ENCODE measurements around the gene AXDND1. TPM values are rescaled to one million over a fixed set of nuclear protein-coding genes. Genes with fewer than 3 reads are reported as not detected.

Gene AXDND1
- total and polyA plus RNA-seq, 2 experiments from 2014 or later, result not detected

DNA sequence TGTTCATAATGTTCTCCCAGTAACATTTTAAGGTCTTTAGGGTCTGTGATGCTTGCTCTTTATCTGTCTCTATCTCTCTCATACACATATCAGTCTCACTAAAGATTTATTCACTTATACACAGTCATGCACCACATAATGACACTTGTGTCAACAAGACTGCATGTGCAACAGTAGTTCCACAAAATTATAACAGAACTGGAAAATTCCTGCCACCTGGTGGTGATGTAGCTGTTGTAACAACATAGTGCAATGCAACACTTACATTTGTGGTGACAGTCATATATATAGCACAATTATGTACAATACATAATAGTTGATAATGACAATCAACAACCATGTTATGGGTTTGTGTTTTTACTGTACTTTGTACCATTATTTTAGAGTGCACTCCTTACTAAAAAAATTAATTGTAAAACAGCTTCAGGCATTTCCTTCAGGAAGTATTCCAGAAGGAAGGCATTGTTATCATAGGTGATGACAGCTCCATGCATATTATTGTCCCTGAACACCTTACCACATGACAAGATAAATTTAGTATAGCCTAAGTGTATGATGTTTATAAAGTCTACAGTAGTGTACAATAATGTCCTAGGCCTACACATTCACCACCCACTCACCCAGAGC, 234.0 kb downstream of the AXDND1 start:
- no peaks in the 10 kb centered on the region for H3K36me3 Mint-ChIP-seq (ENCODE audit: low read depth)
- DNase-seq (ENCODE audit: low spot score), result peak; percentile 45
- no peaks in the 10 kb centered on the region for H3K79me2 ChIP-seq (replicated peaks; ENCODE audit: insufficient read depth)
- H3K4me1 Mint-ChIP-seq, result no peaks in the 10 kb centered on the region
- H3K4me3 Mint-ChIP-seq, result no peak overlapping the region
- H3K4me2 ChIP-seq, result no peak overlapping the region
- H3K27me3 ChIP-seq (ENCODE audit: insufficient read depth), result no peaks in the 10 kb centered on the region
- H2AFZ ChIP-seq, result no peak overlapping the region
- H3K27ac ChIP-seq (ENCODE audit: low read depth), result no peak overlapping the region
- H3K27me3 Mint-ChIP-seq (ENCODE audit: insufficient read depth, low read depth, poor library complexity), result no peaks in the 10 kb centered on the region
- no peaks in the 10 kb centered on the region for H4K20me1 ChIP-seq (replicated peaks; ENCODE audit: insufficient read depth)
- no peak for TF ChIP-seq STAT1 (IDR thresholded peaks at IDR 0.05; ENCODE audit: unreplicated experiment)
- TF ChIP-seq, protein P1, sequence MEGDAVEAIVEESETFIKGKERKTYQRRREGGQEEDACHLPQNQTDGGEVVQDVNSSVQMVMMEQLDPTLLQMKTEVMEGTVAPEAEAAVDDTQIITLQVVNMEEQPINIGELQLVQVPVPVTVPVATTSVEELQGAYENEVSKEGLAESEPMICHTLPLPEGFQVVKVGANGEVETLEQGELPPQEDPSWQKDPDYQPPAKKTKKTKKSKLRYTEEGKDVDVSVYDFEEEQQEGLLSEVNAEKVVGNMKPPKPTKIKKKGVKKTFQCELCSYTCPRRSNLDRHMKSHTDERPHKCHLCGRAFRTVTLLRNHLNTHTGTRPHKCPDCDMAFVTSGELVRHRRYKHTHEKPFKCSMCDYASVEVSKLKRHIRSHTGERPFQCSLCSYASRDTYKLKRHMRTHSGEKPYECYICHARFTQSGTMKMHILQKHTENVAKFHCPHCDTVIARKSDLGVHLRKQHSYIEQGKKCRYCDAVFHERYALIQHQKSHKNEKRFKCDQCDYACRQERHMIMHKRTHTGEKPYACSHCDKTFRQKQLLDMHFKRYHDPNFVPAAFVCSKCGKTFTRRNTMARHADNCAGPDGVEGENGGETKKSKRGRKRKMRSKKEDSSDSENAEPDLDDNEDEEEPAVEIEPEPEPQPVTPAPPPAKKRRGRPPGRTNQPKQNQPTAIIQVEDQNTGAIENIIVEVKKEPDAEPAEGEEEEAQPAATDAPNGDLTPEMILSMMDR (conservative IDR thresholded peaks at IDR 0.05; ENCODE audit: low read depth in 2 of 2), result peak; percentile 67 to 75
- no peak for TF ChIP-seq EZH2phosphoT487 (IDR thresholded peaks at IDR 0.05; ENCODE audit: unreplicated experiment)
- TF ChIP-seq, protein P2, sequence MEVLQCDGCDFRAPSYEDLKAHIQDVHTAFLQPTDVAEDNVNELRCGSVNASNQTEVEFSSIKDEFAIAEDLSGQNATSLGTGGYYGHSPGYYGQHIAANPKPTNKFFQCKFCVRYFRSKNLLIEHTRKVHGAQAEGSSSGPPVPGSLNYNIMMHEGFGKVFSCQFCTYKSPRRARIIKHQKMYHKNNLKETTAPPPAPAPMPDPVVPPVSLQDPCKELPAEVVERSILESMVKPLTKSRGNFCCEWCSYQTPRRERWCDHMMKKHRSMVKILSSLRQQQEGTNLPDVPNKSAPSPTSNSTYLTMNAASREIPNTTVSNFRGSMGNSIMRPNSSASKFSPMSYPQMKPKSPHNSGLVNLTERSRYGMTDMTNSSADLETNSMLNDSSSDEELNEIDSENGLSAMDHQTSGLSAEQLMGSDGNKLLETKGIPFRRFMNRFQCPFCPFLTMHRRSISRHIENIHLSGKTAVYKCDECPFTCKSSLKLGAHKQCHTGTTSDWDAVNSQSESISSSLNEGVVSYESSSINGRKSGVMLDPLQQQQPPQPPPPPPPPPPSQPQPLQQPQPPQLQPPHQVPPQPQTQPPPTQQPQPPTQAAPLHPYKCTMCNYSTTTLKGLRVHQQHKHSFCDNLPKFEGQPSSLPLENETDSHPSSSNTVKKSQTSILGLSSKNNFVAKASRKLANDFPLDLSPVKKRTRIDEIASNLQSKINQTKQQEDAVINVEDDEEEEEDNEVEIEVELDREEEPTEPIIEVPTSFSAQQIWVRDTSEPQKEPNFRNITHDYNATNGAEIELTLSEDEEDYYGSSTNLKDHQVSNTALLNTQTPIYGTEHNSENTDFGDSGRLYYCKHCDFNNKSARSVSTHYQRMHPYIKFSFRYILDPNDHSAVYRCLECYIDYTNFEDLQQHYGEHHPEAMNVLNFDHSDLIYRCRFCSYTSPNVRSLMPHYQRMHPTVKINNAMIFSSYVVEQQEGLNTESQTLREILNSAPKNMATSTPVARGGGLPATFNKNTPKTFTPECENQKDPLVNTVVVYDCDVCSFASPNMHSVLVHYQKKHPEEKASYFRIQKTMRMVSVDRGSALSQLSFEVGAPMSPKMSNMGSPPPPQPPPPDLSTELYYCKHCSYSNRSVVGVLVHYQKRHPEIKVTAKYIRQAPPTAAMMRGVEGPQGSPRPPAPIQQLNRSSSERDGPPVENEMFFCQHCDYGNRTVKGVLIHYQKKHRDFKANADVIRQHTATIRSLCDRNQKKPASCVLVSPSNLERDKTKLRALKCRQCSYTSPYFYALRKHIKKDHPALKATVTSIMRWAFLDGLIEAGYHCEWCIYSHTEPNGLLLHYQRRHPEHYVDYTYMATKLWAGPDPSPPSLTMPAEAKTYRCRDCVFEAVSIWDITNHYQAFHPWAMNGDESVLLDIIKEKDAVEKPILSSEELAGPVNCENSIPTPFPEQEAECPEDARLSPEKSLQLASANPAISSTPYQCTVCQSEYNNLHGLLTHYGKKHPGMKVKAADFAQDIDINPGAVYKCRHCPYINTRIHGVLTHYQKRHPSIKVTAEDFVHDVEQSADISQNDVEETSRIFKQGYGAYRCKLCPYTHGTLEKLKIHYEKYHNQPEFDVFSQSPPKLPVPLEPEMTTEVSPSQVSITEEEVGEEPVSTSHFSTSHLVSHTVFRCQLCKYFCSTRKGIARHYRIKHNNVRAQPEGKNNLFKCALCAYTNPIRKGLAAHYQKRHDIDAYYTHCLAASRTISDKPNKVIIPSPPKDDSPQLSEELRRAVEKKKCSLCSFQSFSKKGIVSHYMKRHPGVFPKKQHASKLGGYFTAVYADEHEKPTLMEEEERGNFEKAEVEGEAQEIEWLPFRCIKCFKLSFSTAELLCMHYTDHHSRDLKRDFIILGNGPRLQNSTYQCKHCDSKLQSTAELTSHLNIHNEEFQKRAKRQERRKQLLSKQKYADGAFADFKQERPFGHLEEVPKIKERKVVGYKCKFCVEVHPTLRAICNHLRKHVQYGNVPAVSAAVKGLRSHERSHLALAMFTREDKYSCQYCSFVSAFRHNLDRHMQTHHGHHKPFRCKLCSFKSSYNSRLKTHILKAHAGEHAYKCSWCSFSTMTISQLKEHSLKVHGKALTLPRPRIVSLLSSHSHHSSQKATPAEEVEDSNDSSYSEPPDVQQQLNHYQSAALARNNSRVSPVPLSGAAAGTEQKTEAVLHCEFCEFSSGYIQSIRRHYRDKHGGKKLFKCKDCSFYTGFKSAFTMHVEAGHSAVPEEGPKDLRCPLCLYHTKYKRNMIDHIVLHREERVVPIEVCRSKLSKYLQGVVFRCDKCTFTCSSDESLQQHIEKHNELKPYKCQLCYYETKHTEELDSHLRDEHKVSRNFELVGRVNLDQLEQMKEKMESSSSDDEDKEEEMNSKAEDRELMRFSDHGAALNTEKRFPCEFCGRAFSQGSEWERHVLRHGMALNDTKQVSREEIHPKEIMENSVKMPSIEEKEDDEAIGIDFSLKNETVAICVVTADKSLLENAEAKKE (CRISPR knock-in tag; IDR thresholded peaks at IDR 0.05), result no peak
- TF ChIP-seq ZNF114 (CRISPR knock-in tag; IDR thresholded peaks at IDR 0.05), result no peak
- no peak for TF ChIP-seq NANOG (IDR thresholded peaks at IDR 0.05; ENCODE audit: borderline replicate concordance)
- TF ChIP-seq EZH2 (IDR thresholded peaks at IDR 0.05; ENCODE audit: low read depth, unreplicated experiment), result no peak
- no peaks in the 10 kb centered on the region for H3K4me1 ChIP-seq (ENCODE audit: insufficient read depth)
- no peak for ATAC-seq
- H3K27ac Mint-ChIP-seq, result no peak overlapping the region
- H3K36me3 ChIP-seq (ENCODE audit: insufficient read depth), result no peaks in the 10 kb centered on the region
- H3K9me2 ChIP-seq (ENCODE audit: insufficient read depth), result no peaks in the 10 kb centered on the region
- H3K9me3 Mint-ChIP-seq, result peaks cover 13% of the 10 kb centered on the region; the same call in 2 of the 3 replicates
- no peak overlapping the region for H3K4me3 ChIP-seq
- no peaks in the 10 kb centered on the region for H3F3A ChIP-seq (replicated peaks; ENCODE audit: low read depth)

Data from GM23338 (cell line).